Measurements from ENCODE around the gene RALGAPA1.
"Not testable (repeated sequence)": the region's sequence is repeated elsewhere in the genome, so short reads cannot be mapped to it uniquely, and the experiment has no call there.

The RALGAPA1 gene

DNA sequence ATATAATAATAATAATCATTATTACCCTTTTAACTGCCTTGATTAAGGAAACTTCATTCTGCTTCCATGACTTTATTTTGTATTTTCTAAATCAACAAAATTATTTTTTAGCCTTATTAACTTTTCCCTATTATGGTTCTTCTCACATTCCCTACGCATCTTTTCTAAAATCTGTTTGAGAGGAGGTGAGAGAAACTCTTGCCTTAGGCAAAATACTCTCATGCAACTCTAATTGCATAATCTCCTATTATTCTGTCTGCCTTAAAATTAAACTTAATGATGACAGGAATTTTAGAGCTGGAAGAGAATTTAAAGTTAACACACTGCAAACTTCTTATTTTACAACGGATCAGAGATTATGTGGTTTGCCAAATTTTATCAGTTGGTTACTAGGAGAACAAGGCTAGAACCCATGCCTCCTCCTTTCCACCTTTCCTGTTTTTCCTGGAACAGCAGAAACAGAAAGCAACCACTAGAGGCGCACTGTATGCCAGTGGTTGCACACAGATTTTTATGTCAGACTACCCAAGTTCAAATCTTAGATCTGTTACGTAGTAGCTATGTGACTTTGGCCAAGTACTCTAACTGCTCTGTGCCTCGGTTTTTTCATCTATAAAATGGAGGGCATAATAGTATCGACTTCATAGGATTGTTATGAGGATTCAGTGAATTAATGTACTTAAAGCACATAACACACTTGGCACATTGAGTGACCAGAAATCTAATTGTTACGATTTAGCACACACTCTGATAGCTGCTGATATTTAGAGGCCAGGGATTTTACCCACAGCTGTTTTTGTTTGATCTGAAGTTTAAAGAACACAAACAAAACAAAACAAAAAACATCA is 12.7 kb upstream of the RALGAPA1 start:
- DNase-seq (ENCODE audit: low spot score): peak; percentile 57

DNA sequence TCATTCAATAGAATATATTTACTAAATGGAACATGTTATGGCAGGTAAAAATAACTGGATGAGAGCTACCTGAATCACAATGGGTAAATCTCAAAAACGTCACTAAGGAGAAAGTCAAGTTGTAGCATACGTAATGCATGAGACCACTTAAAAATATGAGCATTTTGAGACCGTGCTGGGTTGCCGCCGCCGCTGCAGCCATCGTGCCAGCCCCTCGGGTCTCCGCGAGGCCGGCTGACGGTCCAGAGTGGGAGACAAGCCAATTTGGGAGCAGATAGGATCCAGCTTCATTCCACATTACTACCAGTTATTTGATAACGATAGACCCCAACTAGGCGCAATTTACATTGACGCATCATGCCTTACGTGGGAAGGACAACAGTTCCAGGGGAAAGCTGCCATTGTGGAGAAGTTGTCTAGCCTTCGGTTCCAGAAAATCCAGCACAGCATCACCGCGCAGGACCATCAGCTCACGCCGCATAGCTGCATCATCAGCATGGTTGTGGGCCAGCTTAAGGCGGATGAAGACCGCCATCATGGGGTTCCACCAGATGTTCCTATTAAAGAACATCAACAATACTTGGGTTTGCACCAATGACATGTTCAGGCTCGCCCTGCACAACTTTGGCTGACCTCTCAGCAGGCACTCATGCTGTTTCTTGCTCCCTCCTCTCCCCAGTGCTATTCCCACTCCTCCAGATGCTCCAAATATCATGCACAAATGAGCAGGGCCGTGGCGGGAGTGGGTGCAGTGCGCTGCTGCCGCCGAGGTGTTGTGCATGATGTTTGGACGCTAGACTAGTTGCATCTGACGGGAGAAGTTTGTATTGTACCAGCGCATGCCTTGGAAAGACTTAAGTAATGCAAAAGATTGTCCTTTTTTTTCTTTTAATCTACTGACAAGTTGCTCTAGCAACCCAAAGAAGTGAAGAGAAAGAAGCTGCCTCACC is 10.8 kb upstream of the RALGAPA1 start:
- no peak for DNase-seq (ENCODE audit: low spot score)

DNA sequence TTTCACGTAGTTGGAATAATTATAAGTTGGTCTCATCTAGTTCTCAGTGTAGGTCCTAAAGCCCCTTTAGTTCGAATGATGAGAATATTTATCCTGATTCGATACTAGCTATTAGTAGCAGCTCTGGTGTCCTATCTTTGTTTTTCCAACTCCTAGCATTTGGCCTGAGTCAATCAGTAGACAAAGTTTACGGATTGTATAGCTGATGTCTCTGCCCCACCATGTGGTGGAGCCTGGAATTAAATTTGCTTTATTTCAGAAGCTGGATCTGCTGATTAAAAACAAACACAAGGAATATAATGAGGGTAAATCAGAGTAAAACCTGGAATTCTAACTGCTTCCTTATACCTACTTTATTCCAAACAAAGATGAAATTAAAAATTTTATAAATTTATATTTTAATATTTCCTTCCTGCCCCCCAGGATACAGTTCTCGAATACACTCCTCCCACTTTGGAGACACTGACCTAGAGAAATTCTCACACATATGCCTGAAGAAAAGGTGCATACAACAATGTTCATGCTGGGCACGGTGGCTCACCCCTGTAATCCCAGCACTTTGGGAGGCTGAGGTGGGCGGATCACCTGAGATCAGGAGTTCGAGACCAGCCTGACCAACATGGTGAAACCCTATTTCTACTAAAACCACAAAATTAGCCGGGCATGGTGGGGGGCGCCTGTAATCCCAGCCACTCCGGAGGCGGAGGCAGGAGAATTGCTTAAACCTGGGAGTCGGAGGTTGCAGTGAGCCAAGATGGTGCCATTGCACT is 9.4 kb upstream of the RALGAPA1 start:
- peak; percentile 20 for DNase-seq (ENCODE audit: low spot score)

DNA sequence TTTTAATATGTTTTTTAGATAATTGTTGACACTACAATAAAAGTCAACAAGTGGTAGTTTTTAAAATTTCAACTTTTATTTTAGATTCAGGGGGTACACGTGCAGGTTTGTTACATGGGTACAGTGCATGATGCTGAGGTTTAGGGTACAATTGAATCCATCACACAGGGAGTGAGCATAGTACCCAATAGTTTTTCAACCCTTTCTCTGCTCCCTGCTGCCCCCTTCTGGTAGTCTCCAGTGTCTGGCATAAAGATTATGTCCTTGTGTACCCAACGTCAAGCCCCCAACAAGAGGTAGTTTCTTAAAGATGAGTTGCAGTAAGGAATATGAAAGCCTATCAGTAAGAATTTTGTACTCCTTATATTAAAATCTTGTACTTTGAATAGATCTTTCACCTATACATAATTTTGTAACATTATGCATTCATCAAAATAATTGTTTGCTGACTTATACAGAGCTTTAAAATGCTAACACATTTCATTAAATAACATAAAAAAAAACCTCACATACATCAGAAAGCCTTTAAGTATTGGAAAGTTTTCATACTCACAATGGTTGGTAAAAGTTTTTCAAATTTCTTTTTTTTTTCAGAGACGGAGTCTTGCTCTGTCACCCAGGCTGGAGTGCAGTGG is 5.4 kb upstream of the RALGAPA1 start:
- DNase-seq (ENCODE audit: low spot score): peak; percentile 76

DNA sequence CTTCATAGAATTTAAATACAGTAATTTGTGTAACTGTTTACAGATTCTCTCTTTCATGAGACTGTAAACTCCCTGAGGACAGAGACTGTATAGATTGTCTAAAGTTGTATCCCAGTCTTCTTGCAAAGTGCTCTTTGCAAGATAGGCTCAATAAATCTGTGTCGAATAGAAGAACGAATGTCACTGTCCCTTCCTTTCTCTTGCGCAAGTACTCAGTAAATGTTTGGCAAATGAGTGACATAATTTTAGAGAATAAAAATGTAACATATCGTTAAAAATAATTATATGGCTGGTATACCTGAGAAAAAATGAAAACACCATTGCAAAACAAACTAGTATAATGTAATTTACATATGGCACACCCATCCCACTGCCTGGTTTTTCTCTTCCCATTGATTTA is 1.9 kb upstream of the RALGAPA1 start:
- DNase-seq (ENCODE audit: low spot score): no peak

DNA sequence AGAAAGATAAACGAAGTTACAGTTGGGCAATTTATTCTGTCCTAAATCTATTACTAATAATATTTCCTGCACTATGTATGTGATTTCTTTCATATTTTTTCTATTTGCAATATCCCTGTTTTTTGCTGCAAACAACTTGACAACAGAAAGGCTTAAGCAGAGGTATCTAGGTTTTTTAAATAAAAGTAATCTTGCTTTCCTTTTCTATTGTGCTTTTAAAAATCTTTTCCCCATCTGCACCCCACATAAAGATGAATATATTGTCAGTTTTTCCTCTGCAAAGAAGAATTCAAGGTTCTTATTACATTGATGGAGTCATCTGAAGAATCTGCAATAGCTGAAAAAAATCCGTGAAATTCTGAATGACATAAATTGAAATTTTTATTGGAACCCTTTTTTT is 502 bp upstream of the RALGAPA1 start:
- DNase-seq (ENCODE audit: low spot score): no peak

DNA sequence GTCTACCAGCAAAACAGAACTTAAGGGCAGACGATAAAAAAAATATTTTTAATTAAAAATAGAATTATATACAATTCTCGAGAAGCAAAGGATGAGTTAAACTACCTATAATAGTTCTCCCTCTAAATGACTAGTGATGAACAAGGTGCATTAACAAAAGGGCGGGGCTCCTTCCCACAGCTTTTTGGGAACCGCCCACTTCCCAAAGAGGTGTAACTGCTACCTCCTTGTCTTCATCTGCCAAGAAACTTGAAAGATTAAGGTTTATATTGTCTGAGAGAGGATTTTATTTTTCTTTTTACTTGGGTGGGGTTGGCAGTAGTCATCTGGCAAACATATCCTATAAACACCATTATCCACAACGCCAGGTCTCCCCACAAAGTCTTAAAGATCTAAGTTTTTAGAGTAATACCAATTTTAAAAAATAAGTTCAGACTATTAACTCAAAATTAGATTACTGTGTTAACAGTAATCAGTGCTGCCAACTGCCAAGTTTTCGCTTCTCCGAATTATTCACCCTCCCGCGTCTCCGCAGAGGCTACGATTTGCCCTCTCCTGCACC is 938 bp downstream of the RALGAPA1 start:
- peak; percentile 42 for DNase-seq (ENCODE audit: low spot score)

DNA sequence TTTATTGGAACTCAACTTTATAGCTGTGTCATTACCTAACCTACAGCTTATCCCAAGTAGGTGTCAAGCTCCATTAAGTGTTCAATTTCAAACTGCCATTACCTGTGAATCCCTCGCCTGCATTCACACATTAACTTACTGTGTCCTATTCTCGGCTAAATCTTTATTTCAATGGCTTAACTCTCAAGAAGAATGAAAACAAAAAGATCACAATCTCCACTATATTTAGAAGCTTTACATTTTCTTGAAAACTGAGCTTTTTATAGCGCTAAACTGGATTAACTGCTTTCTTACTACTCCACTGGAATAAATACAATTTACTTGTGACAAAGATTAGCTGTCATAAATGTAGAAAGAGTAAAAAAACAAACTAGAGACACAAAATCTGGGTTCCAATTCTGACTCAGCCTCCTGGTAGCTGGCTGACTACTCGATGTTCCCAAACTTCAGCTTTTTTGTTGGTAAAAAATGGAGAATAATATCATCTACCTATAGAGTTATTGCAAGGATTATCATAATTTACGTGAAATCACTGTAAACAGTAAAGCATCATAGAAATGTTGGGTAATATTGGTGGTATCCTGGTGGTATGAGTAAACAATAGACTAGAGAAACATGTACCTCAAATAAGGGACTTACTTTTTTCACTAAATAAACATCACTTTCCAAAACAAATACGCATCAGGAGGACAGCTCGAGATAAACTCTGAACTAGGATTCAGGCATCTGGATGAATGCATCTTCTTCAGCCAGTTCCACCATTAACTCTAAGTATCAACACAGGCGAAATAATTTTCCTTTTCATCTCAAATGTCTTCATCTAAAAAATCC is 1.7 kb downstream of the RALGAPA1 start:
- DNase-seq (ENCODE audit: low spot score): no peak

DNA sequence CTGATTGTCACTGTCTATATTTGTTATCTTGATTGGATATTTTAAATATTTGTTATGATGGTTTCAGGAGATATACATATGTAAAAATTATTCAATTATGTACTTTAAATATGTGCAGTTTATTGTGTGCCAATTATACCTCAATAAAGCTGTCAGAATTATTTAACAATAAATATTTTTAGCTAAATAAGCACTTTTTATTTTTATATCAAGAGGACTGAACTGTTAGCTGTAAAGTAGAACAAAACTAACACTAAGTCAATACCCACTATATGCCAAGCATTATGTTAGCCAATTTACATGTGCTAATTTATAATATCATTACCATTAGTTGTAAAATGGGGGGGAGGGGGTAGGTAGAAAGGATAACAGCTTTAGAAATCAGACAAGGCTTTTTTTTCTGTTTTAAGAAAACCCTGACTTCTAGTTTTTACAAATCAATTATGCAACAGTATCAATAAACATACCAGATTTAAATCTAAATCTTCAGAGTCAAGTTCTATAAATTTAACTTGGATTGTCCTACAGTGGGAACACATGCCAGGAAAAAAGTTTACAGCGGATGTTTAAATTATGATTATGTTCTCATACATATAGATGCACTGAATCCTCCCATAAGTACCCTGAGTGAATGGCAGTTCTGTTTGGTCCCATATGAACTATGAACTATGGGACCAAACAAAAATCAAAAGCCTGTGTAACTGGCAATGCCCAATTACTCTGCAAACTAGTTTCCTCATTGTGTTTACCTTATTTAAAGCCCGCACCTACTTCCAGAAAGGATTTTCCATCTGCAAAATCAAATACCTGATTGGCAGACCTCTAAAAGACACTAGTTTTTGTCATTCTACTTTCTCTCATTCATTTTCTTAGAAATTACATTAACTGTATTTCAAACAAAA is 2.8 kb downstream of the RALGAPA1 start:
- DNase-seq (ENCODE audit: low spot score): no peak

DNA sequence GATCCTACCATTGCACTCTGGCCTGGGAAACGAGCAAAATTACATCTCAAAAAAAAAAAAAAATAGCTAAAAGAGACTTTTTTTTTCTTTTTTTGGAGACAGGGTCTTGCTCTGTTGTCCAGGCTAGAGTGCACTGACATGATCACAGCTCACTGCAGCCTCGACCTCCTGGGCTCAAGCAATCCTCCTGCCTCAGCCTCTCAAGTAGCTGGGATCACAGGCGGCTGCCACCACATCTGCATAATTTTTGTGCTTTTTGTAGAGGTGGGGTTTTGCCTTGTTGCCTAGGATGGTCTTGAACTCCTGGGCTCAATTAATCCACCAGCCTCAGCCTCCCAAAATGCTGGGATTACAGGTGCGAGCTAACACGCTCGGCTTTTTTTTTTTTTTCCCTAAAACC is 11.3 kb downstream of the RALGAPA1 start:
- no peak for DNase-seq (ENCODE audit: low spot score)

DNA sequence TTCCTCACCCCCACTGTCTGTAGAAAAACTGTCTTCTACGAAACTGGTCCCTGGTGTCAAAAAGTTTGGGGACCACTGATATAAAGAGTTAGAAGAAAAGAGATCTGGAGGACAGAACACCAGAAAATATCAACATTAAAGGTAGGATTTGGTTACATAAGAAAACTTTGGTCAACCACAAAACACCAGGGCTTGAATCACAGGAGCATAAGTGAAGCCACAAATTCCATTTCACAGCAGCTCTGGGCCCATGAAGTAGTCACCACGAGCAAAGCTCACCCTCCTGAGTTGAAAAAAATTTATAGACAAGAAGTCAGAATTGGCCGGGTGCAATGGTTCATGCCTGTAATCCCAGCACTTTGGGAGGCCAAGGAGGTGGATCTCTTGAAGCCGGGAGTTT is 19.4 kb downstream of the RALGAPA1 start:
- DNase-seq (ENCODE audit: low spot score): no peak

DNA sequence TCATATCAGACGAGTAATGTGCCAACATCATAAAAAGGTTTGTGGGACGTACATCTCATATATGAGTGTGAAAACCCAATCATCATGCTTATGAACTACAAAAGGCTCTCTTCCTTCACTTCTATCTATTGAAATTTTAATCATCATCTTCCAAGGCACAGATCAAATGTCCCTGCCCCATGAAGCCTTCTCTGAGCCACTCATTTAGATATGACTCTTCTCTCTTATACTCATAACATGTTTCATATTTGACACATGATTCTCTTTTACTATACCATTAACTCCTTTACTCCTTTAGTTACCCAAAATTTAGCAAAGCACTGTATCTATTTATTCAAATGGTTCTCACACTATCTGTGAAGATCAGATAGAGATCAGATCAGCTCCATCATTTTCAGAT is 22.2 kb downstream of the RALGAPA1 start:
- no peak for DNase-seq (ENCODE audit: low spot score)

DNA sequence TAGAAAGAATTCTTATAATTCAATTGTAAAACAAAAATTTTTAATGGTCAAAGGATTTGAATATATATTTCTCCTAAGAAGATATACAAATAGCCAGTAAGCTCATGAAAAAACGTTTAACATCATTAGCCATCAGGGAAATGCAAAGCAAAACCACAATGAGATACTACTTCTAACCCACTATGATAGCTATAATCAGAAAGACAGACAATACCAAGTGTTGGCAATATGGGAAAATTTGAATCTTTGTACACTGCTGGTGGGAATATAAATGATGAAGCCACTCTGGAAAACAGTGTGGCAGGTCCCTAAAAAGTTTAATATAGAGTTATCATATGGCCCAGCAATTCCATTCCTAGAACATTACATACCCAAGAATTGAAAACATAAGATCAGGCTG is 25.4 kb downstream of the RALGAPA1 start:
- DNase-seq (ENCODE audit: low spot score): no peak

DNA sequence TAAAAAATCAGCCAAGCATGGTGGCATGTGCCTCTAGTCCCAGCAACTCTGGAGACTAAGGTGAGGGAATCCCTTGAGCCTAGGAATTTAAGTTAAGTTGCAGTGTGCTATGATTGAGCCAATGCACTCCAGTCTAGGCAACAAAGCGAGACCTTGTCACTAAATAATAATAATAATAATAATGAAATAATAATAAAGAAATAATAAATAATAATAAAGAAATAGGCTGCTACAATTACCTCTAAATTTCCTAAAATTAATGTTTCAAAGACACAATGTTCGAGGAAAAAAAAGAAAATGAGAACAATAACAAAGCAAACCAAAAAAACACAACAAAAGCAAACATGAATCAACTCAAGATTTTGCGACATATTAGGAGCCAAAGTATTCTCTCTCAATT is 29.7 kb downstream of the RALGAPA1 start:
- DNase-seq (ENCODE audit: low spot score): no peak

DNA sequence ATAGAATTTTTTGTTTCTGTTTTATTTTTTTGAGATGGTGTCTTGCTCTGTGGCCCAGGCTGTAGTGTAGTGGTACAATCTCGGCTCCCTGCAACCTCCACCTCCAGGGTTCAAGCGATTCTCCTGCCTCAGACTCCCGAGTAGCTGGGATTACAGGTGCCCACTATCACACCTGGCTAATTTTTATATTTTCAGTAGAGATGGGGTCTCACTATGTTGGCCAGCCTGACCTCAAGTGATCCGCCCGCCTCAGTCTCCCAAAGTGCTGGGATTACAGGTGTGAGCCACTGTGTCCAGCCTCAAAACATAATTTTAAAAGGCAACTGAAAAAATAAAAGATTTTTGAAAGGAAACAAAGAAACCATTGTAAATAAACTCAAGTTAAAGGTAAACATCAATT is 31.5 kb downstream of the RALGAPA1 start:
- not testable (repeated sequence) for DNase-seq (ENCODE audit: low spot score)

DNA sequence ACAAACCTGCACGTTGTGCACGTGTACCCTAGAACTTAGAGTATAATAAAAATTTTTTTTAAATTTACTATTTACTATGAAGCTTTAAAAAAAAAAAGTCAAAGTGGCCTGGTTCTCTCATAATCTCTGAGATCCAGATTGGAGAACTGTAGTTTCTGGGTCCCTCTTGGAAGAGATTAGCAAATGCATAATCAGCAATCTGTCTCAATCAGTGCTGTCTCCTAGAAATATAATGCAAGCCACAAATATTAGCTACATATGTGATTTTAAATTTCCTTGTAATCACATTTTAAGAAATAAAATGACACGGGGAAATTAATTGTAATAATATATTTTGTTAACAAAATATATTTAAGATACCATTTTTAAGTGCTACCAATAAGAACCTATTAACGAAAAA is 32.3 kb downstream of the RALGAPA1 start:
- DNase-seq (ENCODE audit: low spot score): no peak

DNA sequence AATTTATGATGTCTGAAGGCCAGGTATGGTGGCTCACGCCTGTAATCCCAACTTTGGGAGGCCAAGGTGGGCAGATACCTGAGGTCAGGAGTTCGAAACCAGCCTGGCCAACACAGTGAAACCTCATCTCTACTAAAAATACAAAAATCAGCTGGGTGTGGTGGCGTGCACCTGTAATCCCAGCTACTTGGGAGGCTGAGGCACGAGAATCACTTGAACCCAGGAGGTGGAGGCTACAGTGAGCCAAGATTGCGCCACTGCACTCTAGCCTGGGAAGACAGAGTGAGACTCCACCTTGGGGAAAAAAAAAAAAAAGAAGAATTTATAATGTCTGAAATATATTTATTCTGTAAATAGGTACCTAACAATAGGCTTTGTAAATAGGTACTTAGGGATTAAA is 33.0 kb downstream of the RALGAPA1 start:
- not testable (repeated sequence) for DNase-seq (ENCODE audit: low spot score)

DNA sequence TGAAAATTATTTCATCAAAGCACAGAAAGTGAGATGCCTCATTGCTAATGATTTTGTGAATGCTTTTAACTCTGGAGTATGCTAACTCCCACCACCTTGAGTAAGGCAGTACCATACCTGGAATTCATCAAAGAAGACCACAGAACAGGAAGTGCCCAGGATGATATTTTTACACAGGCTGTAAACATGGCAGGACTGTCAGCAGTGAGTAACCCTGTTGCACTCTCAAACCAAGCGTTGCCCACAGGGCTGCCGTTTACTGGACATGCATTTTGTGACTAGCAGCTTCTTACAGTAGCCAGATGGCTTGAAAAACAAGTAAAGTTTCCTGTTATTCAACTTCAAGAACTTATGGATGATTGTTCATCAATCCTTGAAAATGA is 42.4 kb downstream of the RALGAPA1 start:
- DNase-seq (ENCODE audit: low spot score): no peak

DNA sequence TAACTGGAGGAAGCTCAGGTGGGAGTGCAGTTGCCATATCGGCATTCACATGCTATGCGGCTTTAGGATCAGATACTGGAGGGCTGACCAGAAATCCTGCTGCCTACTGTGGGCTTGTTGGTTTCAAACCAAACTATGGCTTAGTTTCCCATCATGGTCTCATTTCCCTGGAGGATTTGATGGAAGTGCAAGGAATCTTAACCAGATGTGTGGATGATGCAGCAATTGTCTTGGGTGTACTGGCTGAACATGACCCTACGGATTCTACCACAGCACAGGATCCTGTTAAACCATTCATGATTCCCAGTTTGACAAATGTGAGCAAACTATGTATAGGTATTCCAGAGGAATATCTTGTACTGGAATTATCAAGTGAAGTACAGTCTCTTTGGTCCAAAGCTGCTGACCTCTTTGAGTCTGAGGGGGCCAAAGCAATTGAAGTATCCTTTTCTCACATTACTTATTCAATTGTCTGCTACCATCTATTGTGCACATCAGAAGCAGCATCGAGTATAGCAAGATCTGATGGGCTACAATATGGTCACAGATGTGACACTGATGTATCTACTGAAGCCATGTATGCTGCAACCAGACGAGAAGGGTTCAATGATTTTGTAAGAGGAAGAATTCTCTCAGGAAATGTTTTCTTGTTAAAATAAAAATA is 42.9 kb downstream of the RALGAPA1 start:
- DNase-seq (ENCODE audit: low spot score): no peak
